C4-2B (cell line): Measurements from ENCODE around the gene ARF1.
A peak's percentile ranks its signal among the peaks of the same experiment; 100 is the strongest.

Source experiments
- ZFX ChIP-seq: fragments of 450-650 bp; IDR thresholded peaks from 2 replicates; pipeline ENCODE4 v1.6.1; 2017
- TF ChIP-seq, protein P1 (sequence below): fragments of 450-650 bp; conservative IDR thresholded peaks from 2 replicates; pipeline ENCODE4 v1.5.1; 2017; ENCODE audit warnings: mild to moderate bottlenecking

DNA sequence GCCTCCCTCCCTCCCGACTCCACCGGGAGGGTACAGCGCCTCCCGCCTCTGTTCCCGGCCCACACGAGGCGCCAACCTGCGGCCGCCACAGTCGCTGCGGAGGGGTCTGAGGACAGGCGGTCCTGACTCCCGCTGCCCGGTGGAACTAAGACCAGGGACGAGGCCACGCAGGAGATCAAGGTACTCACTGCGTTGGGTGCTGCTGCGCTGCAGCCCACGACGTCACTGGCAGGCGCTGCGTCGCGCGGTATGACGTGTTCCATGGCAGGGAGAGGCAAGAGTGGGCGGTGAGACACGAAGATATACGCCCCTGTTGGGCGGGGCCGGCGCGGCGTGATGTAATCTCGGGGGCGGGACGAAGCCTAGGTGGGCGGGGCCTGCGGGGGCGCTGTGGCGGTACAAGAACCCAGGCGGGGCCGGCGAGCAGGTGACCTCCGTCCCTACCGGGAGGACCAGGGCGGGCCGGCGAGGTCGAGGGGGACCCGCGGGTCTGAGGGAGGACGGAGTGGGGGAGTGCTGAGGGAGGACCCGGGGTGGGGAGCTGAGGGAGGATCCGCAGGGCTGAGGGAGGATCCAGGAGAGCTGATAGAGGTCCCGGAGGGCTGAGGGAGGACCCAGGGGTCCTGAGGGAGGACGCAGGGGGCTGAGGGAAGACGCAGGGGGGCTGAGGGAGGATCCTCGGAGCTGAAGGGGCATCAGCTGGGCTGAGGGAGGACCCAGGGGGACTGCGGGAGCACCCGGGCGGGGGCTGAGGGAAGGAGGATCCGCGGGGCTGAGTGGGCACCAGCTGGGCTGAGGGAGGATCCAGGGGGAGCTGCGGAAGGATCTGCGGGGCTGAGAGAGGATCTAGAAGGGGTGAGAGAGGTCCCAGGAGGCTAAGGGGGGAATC lies 26.8 kb downstream of the ARF1 start, which contains the start of gene MRPL55:
- TF ChIP-seq, protein P1, sequence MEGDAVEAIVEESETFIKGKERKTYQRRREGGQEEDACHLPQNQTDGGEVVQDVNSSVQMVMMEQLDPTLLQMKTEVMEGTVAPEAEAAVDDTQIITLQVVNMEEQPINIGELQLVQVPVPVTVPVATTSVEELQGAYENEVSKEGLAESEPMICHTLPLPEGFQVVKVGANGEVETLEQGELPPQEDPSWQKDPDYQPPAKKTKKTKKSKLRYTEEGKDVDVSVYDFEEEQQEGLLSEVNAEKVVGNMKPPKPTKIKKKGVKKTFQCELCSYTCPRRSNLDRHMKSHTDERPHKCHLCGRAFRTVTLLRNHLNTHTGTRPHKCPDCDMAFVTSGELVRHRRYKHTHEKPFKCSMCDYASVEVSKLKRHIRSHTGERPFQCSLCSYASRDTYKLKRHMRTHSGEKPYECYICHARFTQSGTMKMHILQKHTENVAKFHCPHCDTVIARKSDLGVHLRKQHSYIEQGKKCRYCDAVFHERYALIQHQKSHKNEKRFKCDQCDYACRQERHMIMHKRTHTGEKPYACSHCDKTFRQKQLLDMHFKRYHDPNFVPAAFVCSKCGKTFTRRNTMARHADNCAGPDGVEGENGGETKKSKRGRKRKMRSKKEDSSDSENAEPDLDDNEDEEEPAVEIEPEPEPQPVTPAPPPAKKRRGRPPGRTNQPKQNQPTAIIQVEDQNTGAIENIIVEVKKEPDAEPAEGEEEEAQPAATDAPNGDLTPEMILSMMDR = no peak
- TF ChIP-seq ZFX = peak; percentile 31; the same call in 1 of the 2 replicates
